ENCODE measurements around the gene CD7.

The CD7 gene

DNA sequence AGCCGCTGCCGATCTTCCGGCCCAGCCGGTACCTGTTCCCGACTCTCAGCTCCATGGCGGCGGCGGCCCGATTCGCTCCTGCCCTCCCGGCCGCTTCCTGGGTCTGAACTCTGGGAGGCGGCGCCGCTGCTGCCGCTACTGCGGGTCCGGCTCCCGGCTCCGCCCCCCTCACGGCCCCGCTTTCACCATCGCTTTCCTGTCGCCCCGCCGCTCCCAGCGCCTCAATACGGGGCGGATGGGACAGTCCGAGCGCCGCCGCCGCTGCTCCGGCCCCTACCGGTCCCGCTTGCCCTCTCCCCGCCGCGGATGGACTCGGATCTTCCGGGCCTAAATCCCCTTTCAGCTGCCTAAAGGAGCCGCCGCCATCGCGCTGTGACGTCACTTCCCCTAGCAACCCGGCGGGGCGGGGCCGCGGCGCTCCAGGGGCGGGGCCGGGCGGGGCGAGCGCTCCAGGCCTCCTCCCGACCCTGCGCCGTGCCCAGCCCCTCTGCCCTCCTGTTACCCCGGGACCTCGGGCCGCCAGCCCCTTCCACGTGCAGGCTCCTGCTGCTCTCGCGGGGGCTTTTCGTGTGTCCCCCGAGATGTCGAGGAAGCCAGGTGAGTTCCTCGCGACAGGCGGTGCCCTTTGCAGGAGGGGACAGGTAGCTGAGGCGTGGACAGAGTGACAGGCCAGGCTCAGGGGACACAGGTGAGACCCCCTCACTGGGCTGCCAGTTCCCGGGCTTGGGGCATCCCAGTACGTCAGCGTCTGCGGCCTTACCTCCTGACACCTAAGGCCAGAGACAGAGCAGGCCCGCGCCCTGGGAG, 43.9 kb downstream of the CD7 start, which contains the start of gene CSNK1D:
CSNK1D (minus strand) TSS at position 374 of the 807 bp plus-strand sequence; CDS start at position 55, 319 bp downstream.
- peaks cover 3% of the 10 kb centered on the region for H3K27me3 ChIP-seq (ENCODE audit: control insufficient read depth, insufficient read depth, low read length)
- peak within 1 kb of the TSS; percentile 70 for H3K4me3 ChIP-seq (ENCODE audit: low read depth, low read length)
- no peaks in the 10 kb centered on the region for H3K9me3 ChIP-seq (ENCODE audit: control insufficient read depth, insufficient read depth, low read length)
- H3K4me1 ChIP-seq (ENCODE audit: control insufficient read depth, insufficient read depth, low read length): peaks cover 12% of the 10 kb centered on the region
- peaks cover 19% of the 10 kb centered on the region for H3K36me3 ChIP-seq (ENCODE audit: control insufficient read depth, insufficient read depth, low read length)
- peak within 1 kb of the TSS; percentile 93 for H3K9ac ChIP-seq (ENCODE audit: low read depth, low read length)

DNA sequence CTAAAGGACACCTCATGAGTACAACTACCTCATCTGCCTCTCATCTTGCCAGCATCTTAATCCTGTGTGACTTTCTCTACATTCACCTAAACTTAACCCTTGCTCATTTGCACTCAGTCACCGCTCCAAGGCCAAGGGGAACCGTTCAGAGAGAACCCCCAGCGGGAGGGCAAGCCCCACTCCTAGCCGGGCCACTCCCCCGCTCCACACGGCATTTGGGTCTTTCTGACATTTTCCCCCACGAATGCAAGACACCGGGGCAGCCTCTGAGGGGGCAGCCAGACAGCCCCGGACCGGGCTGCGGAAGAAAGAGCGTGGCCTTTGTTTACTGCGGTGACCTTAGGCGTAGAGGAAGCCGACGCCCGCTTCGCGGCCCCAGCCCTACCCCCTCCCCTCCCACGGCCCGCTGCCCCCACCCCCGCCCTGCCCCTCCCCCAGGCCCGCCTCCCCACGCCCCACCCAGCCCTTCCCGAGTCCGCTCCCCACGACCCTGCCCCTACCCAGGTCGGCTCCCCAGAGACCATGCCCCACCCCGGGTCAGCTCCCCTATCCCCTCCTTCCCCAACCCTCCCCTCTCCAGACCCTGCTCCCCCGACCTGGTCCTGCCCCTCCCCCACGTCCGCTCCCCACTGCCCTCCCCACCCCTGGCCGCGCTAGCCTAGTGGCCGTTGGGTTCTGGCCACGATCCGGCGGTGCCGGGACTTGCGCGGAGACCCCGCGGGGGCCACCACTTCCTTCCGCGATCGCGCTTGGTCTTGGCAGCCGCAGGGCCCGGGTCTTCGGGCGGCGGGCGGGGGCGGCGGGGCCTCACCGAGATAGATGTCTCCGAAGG, 44.7 kb downstream of the CD7 start:
- Histone ChIP-seq H3K9ac (ENCODE audit: low read depth, low read length) (peak overlapping the region; percentile 93), H3K4me1 (ENCODE audit: control insufficient read depth, insufficient read depth, low read length) (peaks cover 15% of the 10 kb centered on the region), H3K9me3 (ENCODE audit: control insufficient read depth, insufficient read depth, low read length) (no peaks in the 10 kb centered on the region), H3K36me3 (ENCODE audit: control insufficient read depth, insufficient read depth, low read length) (peaks cover 27% of the 10 kb centered on the region), H3K4me3 (ENCODE audit: low read depth, low read length) (peak overlapping the region; percentile 70), H3K27me3 (ENCODE audit: control insufficient read depth, insufficient read depth, low read length) (peaks cover 3% of the 10 kb centered on the region)

DNA sequence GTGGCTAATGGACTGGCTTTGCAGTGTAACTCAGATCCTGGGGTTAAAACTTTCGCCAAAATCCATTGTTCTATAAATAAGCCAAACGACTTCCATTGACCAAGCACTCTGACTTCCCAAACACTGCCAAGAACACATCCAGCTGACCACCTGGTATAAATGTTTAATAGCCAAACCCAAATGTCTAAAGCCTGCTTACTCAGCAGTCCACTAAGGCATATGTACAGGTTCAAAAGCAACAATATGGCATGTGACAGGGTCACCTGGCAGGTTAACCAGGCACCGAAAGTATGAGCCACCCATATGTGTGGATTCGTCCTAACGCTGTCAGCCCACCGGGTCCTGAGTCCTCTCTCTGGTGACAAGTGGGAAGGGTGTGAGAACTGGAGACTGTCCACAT, 46.0 kb downstream of the CD7 start:
- Histone ChIP-seq H3K36me3 (ENCODE audit: control insufficient read depth, insufficient read depth, low read length) (peaks cover 32% of the 10 kb centered on the region), H3K4me3 (ENCODE audit: low read depth, low read length) (no peak overlapping the region), H3K4me1 (ENCODE audit: control insufficient read depth, insufficient read depth, low read length) (peaks cover 15% of the 10 kb centered on the region), H3K9me3 (ENCODE audit: control insufficient read depth, insufficient read depth, low read length) (no peaks in the 10 kb centered on the region), H3K9ac (ENCODE audit: low read depth, low read length) (no peak overlapping the region), H3K27me3 (ENCODE audit: control insufficient read depth, insufficient read depth, low read length) (peaks cover 3% of the 10 kb centered on the region)

DNA sequence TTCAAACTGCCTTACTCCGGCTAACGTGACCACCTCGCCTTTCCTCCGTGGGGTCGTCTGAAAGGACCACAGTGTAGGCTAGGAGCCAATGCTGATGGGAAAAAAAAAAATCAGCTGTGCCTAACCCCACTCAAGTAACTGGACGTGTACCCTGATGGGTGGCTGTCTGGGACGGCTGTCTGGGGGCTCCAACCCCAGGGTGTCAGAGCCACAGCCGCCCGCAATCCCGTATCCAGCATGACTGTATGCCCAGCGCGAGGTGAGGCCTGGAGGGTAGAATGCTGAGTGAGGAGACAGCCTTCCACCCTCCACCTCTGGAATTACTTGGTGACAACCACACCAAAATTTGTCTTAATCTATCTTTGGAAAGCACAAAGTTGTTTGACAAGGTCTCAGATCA, 46.8 kb downstream of the CD7 start:
- Histone ChIP-seq H3K36me3 (ENCODE audit: control insufficient read depth, insufficient read depth, low read length) (peaks cover 38% of the 10 kb centered on the region), H3K4me1 (ENCODE audit: control insufficient read depth, insufficient read depth, low read length) (peaks cover 15% of the 10 kb centered on the region)

DNA sequence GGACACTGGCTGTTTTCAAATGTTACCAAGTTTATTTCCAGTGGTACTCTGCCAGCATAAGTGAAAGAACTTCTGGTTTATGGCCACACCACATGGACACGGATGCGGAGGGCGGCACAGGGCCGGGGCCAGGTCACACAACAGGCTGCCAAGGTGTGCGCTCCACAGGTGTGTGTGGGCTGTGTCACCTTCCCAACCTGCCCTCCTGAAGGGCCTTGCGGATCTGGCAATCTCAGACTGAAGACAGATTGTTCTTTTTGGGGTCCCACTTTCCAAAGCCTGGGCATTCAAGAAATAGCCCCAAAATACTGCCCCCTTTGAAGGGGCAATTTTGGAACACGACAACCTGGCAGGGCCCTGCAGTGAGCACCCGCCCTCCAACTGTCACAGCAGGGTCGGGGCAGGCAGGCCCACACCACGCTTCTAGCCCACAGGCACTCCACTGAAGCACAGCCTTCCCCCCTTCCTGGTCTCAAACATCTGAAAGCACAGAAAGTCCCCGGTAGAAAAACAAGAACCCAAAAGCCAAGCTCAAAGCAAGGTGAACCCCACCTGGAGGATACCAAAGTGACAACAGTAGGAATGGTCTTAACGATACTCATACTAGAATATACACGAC, 47.4 kb downstream of the CD7 start:
- Histone ChIP-seq H3K36me3 (ENCODE audit: control insufficient read depth, insufficient read depth, low read length) (peaks cover 42% of the 10 kb centered on the region), H3K9me3 (ENCODE audit: control insufficient read depth, insufficient read depth, low read length) (no peaks in the 10 kb centered on the region), H3K27me3 (ENCODE audit: control insufficient read depth, insufficient read depth, low read length) (peaks cover 3% of the 10 kb centered on the region), H3K4me3 (ENCODE audit: low read depth, low read length) (no peak overlapping the region), H3K4me1 (ENCODE audit: control insufficient read depth, insufficient read depth, low read length) (peaks cover 15% of the 10 kb centered on the region), H3K9ac (ENCODE audit: low read depth, low read length) (peak overlapping the region; percentile 26)

More for the DNA sequence above, 46.8 kb downstream of the CD7 start:
- H3K9ac ChIP-seq (ENCODE audit: low read depth, low read length): no peak overlapping the region
- no peaks in the 10 kb centered on the region for H3K9me3 ChIP-seq (ENCODE audit: control insufficient read depth, insufficient read depth, low read length)
- no peak overlapping the region for H3K4me3 ChIP-seq (ENCODE audit: low read depth, low read length)
- H3K27me3 ChIP-seq (ENCODE audit: control insufficient read depth, insufficient read depth, low read length): peaks cover 3% of the 10 kb centered on the region

DNA sequence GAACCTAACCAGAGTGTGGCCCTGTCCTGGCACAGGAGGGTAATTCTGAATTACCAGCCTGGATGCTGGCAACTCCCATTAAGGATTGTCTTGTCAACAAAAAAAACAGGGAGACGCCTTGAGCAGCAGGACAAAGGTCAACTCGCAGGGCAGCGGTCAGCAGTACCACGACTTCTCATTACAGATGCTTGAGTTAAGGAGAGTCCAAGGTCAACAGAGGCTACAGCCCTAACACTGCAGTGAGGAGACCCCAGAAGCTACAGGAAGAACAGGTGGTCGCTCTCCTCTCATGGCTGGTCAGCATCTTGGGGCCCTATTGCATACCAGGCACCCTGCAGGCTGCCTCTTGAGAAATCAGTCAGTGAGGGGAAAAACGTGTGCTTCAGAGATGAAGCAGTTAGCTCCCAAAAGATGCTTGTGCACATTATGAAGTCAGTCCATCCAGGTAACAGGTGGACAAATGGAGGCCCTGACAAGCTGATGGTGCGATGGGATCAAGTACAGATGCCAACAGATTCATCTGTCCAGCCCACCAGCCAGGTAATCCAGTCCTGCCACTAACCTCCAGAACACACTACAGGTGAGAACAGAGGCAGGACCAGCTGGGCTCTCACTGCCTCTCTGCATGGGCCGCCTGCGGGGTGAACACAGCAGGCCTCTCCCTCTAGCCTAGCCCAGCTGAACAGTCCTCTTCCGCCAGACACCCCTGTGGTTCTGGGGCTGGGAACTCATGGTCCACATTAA, 48.1 kb downstream of the CD7 start:
- Histone ChIP-seq H3K9ac (ENCODE audit: low read depth, low read length) (peak overlapping the region; percentile 26), H3K9me3 (ENCODE audit: control insufficient read depth, insufficient read depth, low read length) (no peaks in the 10 kb centered on the region), H3K36me3 (ENCODE audit: control insufficient read depth, insufficient read depth, low read length) (peaks cover 45% of the 10 kb centered on the region), H3K4me3 (ENCODE audit: low read depth, low read length) (no peak overlapping the region), H3K27me3 (ENCODE audit: control insufficient read depth, insufficient read depth, low read length) (peaks cover 3% of the 10 kb centered on the region), H3K4me1 (ENCODE audit: control insufficient read depth, insufficient read depth, low read length) (peaks cover 15% of the 10 kb centered on the region)

DNA sequence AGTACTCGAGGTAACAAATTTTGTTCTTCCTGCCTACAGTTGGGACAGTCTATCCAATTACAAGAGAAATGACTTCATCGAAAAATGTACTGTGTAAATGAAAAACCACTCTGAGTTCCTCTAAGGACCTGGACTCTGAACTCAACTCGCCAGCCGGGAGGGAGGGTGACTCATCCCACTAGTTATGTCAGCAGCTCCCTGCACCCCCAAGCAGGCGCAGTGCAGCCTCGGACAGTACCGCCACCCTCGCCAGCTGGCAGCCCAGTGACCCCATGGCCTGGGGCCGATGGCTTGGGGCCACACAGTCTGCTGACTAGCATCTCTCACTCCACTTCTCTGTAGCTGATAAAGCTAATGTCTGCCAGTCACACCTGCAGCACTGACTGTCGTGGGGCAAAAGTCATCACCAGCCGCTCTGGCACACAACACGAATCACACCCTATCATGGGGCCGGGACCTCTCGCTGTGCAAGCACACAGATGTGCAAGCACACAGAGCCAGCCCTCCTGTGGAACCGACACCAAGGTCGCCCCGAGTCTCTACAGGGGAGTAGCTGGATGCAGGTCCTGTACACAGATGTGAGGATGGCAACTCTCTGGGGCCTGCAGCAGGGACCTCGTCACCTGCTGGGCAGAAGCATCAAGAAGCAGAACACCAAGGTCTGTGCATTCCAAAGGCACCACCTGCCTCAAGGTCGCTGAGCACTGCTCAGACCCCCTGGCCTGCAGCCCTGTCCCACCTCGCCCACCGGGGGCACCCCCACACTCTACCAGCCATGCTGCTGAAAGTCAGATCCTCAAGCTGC, 49.6 kb downstream of the CD7 start:
- Histone ChIP-seq H3K9ac (ENCODE audit: low read depth, low read length) (no peak overlapping the region), H3K9me3 (ENCODE audit: control insufficient read depth, insufficient read depth, low read length) (no peaks in the 10 kb centered on the region), H3K36me3 (ENCODE audit: control insufficient read depth, insufficient read depth, low read length) (peaks cover 56% of the 10 kb centered on the region), H3K27me3 (ENCODE audit: control insufficient read depth, insufficient read depth, low read length) (no peaks in the 10 kb centered on the region), H3K4me1 (ENCODE audit: control insufficient read depth, insufficient read depth, low read length) (peaks cover 9% of the 10 kb centered on the region), H3K4me3 (ENCODE audit: low read depth, low read length) (no peak overlapping the region)

DNA sequence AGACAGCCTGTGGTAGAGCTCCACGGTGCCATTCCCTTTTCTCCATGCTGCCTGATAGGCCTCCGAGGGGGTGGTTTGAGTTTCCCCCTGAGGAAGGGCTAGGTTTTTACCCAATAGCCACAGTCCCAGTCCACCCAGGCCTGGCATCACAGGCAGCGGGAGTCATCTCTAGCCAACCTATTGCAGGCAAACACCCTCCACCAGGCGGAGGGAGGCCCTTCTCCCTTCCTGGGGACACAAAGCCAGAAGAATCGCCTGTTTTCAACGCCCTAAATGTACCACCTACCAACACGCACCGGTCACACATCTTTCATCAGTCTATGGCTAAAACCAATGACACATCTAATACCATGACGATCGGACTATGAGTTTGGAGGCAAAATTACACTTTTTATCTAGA, 51.3 kb downstream of the CD7 start:
- Histone ChIP-seq H3K4me3 (ENCODE audit: low read depth, low read length) (no peak overlapping the region), H3K9me3 (ENCODE audit: control insufficient read depth, insufficient read depth, low read length) (no peaks in the 10 kb centered on the region), H3K9ac (ENCODE audit: low read depth, low read length) (no peak overlapping the region), H3K36me3 (ENCODE audit: control insufficient read depth, insufficient read depth, low read length) (peaks cover 65% of the 10 kb centered on the region), H3K27me3 (ENCODE audit: control insufficient read depth, insufficient read depth, low read length) (no peaks in the 10 kb centered on the region), H3K4me1 (ENCODE audit: control insufficient read depth, insufficient read depth, low read length) (peaks cover 7% of the 10 kb centered on the region)
